T47D (cell line): ENCODE results near the gene UBC.

ENCODE experiments used
- DNase-seq, 2 experiments: peaks; one replicate each; pipeline versions ENCODE4 v3.0.0 to v3.0.0-alpha.2; 2011 to 2012; ENCODE audit warnings: low read depth in 1 of 2, low spot score in 1 of 2
- JUND ChIP-seq: IDR thresholded peaks from 2 replicates; pipeline ENCODE4 v1.6.1; 2012; ENCODE audit warnings: low read depth
- in situ Hi-C: cut with HindIII; loops from 2 replicates; pipeline ENCODE4 v1.10.0; 2016; ENCODE audit warnings: low sequenced_read_pairs, low pct_unique_long_range_greater_than_20kb

Gene UBC

DNA sequence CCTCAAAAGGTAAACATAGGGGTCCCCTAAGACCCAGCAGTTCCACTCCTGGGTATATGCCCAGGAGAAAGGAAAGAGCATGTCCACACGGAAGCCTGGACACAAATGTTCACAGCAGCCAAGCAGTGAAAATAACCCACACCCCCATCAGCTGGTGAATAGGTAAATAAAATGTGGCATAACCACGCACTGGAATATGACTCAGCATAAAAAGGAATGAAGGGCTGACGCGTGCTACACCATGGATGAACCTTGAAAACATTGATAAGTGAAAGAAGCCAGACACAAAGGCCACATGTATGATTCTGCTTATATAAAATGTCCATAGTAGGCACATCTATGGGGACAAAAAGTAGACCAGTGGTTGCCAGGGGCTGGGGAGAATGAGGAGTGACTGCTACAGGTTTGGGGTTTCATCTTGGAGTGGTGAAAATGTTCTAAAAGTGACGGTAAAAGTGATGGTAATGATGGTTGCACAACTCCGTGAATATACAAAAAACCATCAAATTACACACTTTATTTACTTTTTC is 47.0 kb downstream of the UBC start:
- in situ Hi-C loops, result no loop called here
- no peak for TF ChIP-seq JUND
- DNase-seq, result peak in 1 of 2 experiments; percentile 80

- DNase-seq, result no peak
- in situ Hi-C loops, result no loop called here
Measured at GRCh38 chr12:124866883-124867400, 47.5 kb downstream of the UBC start.

GRCh38 chr12:124866195-124866882 is 48.1 kb downstream of the UBC start:
- DNase-seq, result no peak
- in situ Hi-C loops, result no loop called here
- TF ChIP-seq JUND, result no peak

More at GRCh38 chr12:124866883-124867400, 47.5 kb downstream of the UBC start:
- no peak for TF ChIP-seq JUND

GRCh38 chr12:124865728-124866127 is 48.7 kb downstream of the UBC start:
- no peak for TF ChIP-seq JUND
- in situ Hi-C loops, result no loop called here

GRCh38 chr12:124864326-124864752 is 50.1 kb downstream of the UBC start:
- in situ Hi-C loops, result no loop called here
- DNase-seq, result no peak
- TF ChIP-seq JUND, result no peak

More at GRCh38 chr12:124865728-124866127, 48.7 kb downstream of the UBC start:
- DNase-seq, result peak; percentile 75 to 90

DNA sequence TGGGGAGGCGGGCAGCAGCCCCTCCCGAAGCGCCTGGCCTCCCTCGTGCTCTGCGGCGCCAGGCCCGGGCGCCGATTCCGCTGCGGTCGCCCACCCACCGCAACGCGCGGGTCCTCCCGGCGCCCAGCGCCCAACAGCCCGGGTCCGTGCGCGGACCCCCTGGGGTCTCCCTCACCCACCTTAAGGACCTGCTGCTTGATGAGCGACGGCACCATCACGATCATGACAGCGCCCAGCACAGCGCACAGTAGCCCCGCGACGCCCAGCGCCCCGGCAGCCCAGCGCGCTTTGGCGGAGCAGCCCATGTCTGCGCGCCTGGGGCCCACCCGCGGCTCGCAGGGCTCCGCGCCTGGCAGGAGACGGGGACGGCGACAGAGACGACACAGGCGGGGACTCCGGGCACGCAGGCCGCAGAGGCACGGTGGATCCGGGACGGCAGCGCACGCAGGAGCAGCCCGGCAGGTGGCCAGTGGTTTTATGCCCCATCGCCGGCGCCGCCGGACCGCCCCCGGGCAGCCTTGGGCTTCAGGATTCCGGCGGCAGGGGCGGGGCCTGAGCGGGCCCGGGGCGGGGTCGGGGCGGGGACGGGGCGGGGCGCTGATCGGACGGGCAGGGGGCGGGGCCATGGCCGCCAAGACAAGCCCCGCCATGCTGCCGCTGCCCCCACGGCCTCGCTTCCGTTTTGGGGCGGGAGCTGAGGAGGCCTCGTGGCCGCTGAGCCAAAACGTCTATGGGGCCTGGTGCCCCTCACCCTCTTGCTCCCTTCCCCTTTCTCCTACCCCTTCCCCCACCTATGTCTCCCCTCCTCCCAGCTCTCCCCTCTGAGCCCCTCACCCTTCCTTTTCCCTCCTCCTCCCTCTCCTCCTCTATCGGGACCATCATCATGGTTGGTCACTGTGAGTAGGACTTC is 50.8 kb downstream of the UBC start, which contains the start of gene SCARB1:
TSS of gene SCARB1 (minus strand) at position 449 of the 910 bp plus-strand sequence. CDS start at position 305, 144 bp downstream.
- in situ Hi-C loops, result no loop called here
- no peak for TF ChIP-seq JUND
- peak; percentile 91 to 93 for DNase-seq

DNA sequence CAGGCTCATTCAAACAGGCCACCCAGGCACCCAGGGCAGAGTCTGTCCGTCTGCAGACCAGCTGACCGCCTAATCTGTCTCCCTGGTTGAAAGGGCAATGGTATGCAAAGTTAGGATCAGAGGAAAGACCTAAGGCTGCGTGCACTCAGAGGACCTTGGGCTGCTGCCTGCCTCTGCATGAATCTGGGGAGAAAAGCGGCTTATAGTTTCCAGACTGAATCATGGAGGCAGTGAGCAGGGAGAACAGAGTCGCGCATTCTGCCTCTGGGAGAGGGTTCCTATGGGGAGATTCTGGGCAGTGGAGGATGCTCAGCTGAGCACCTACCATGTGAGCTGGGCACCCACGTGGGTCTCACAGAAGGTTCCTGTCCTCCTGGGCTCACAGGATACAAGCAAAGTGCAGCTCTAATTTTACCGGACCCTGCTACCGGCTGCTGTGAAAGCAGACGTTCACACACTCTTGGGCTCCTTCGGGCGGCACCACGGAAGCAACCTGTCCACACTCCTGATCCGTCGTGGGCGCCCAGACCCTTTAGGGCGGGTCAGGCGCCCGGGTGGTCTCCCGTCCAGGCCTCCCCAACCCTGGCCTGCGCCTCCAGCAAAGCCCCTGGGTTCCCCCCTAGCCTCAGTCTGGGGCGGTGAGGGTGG is 51.6 kb downstream of the UBC start:
- DNase-seq, result peak; percentile 53 to 64
- no peak for TF ChIP-seq JUND
- in situ Hi-C loops, result no loop called here

DNA sequence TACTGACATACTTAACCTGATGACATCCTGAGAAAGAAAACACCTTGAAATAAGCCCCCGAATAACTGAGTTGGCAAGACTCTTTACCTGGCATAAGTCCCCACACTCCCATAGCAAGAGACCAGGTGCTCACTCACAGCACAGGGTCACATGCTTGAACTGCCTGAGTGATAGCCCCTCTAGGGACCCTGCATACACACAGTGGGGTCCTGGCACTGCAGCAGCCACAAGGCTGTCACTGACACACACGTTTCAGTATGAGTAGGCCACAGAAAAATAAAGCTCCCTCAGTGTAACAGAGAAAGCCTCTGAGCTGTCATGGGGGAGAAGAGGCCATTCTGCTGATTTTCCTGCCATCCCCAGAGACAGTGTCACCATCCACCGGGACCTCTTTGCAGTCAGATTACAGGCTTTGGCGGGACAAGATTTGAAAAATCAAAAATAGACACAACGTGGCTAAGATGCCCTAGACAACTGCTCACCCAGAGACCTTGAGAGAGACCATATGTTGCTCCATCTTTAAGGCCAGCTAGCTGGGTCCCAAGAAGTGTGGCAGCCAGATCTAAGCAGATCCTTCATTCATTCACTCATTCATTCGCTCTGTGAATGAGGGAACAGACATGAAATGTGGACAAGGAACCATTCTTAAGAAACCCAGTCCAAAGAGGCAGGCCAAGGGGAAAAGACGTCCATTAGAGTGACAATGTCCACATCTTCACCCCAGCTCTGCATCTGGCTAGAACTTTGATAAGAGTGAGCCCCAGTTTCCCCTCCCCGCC is 52.4 kb downstream of the UBC start:
- TF ChIP-seq JUND, result no peak
- DNase-seq, result no peak
- in situ Hi-C loops, result no loop called here
